ENCODE results near the gene GRK2.
A peak's percentile ranks its signal among the peaks of the same experiment; 100 is the strongest.

Gene GRK2

DNA sequence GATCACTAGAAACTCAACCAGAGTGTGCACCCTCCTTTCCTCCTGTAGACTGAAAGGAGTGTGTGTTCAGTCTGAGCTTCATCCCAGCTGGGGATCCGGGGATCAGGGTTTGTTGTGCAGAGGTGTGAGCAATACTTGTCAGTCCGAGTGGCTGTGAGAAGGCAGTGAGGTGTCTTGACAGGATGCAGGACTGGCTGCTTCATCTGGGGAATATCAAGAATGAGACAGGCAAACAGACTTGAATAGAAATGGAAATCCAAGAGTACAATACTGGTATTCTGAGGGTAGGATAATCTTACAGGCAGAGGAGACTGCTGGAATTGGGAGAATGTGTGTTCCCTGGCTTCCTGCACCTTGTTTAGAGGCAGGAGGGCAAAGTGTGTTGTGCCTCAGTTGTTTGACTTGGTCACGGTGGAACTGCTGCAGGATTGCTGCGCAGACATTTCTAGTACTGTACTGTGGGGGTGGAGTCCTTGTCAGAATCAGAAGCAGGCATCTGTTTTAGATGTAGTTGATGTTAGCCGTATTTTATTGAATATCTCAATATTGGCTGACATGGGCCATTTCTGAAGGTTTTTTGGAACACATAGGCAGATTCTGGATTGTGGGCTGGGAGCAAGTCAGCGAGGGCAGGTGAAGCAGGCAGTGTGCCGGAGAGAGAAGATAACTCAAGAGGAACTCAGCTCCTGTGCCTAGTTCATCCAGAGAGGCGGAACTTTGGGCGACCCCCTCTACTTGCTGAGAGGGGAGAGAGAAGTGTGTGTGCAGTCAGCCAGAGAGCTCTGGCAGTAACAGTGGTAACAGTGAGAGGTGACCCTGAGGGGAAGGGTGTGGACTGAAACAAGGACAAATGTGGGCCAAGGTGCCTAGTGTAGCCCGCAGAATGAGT, 27.1 kb upstream of the GRK2 start:
- TF ChIP-seq, protein P1, sequence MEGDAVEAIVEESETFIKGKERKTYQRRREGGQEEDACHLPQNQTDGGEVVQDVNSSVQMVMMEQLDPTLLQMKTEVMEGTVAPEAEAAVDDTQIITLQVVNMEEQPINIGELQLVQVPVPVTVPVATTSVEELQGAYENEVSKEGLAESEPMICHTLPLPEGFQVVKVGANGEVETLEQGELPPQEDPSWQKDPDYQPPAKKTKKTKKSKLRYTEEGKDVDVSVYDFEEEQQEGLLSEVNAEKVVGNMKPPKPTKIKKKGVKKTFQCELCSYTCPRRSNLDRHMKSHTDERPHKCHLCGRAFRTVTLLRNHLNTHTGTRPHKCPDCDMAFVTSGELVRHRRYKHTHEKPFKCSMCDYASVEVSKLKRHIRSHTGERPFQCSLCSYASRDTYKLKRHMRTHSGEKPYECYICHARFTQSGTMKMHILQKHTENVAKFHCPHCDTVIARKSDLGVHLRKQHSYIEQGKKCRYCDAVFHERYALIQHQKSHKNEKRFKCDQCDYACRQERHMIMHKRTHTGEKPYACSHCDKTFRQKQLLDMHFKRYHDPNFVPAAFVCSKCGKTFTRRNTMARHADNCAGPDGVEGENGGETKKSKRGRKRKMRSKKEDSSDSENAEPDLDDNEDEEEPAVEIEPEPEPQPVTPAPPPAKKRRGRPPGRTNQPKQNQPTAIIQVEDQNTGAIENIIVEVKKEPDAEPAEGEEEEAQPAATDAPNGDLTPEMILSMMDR (IDR thresholded peaks at IDR 0.05; ENCODE audit: extremely low read depth, insufficient read depth, missing control alignments): no peak
- no peak for DNase-seq (ENCODE audit: low spot score)
- in situ Hi-C loops (cut with MboI; ENCODE audit: low pct_unique_long_range_greater_than_20kb, low sequenced_read_pairs, unreplicated experiment): no loop called here

DNA sequence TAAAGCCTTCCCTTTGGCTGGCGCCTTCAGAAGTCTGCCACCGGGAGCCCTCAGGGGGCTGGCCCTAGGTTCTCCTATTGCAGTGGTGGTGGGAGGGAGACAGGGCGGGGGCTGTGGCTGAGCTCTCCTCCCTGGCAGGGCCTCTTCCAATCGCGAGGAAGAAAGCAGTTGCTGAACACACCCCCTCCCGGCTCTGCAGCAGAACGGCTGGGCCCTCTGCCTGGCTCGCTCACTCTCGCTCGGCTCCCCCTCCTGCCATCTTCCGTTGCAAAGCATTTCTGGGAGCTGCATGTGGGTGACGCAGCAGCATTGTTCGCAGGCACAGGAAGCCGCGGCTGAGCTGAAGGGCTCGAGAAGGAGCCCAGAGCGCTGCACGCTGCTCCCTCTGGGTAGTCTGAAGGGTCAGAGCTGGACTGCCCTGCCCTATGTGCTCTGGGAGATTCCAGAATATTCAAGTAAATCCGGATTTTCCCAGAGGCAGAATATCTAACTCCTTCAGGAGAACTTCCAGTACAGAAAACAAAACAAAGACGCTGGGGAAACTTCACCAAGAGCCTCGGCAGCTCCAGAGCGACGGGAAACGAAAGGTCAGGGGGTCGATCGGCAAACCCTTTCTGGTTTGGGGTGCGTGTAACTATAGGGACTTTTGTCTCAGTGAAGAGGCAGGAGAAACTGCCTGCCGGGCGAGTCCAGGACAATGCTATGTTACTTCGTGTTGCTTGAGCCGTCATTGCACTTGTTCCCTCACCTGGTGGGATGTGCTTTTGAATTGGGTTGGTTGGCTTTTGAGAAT, 26.3 kb upstream of the GRK2 start:
- in situ Hi-C loops (cut with MboI; ENCODE audit: low pct_unique_long_range_greater_than_20kb, low sequenced_read_pairs, unreplicated experiment): no loop called here
- DNase-seq (ENCODE audit: low spot score): peak; percentile 88
- TF ChIP-seq, protein P1 (IDR thresholded peaks at IDR 0.05; ENCODE audit: extremely low read depth, insufficient read depth, missing control alignments): no peak

DNA sequence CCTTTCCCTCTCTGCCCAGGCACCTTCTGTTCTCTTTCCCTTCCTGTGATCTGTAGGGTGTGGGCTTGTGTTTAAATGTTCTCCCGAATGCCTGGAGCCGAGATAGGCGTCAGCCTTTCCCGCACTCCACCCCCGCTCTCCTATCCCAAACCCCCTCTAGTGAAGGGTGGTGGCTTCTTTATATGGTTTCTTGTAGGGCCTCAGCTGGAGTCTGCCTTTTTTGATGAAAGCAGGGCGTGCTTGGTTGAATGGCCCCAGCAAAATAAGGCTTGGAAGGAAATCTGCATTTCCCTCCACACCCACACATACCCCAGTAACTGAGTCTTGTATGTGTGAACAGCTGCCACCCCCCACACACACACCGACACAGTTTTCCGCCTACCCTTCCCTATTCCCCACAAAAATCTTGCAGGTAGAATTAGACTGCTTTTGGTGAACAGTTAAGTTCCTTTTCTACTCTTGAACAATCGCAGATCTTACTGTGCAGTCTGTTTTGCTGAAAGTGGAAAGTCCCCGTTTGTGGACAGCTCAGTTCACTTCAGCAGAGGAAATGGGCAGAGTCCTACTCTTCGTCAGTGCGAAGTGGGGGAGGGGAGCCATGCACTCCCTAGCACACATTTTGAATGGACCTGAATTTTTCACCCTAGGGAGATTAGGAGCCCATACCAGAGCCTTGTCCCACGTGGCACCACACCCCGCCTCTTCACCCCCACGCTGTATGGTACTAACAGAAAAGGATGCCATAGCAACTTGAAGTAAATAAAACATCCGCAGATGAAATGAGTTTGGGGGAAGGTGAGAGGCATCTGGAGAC, 25.5 kb upstream of the GRK2 start:
- TF ChIP-seq, protein P1 (IDR thresholded peaks at IDR 0.05; ENCODE audit: extremely low read depth, insufficient read depth, missing control alignments): no peak
- in situ Hi-C loops (cut with MboI; ENCODE audit: low pct_unique_long_range_greater_than_20kb, low sequenced_read_pairs, unreplicated experiment): no loop called here
- peak; percentile 58 for DNase-seq (ENCODE audit: low spot score)

DNA sequence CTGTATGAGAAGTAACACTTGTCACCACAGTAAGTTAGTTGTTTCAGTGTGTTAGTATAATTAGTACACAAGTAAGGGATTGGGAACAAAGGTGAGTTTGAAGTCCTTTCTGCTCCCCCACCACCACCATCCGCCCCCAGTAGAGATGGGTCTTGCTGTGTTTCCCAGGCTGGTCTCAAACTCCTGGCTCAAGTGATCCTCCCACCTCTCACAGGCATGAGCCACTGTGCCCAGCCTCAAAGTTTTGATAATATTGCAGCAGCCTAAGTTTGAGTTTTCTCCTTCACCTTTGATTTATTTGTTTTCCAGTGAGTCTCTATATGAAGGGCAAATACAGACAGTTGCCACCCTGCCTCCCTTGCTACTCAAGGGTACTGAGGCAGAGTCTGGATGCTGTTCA, 23.7 kb upstream of the GRK2 start:
- in situ Hi-C loops (cut with MboI; ENCODE audit: low pct_unique_long_range_greater_than_20kb, low sequenced_read_pairs, unreplicated experiment): no loop called here
- no peak for DNase-seq (ENCODE audit: low spot score)
- TF ChIP-seq, protein P1 (IDR thresholded peaks at IDR 0.05; ENCODE audit: extremely low read depth, insufficient read depth, missing control alignments): no peak

DNA sequence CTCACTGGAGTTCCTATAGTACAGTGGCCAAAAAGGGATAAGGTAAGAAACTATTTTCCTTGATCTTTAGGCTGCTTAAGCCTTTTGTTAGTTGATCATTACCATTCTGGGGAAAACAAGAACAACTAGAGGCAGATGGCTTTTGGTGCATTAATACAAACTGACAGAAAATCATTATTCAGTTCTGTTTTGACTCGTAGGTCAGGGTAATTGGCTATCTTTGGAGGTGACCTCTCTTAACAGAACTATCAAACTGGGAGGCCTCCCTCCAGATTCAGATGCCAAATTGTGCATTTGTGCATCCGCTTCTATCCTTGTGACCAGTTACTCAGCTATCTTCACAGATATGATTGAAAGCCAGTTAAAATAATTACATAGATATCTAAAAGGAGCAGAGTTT, 23.2 kb upstream of the GRK2 start:
- TF ChIP-seq, protein P1 (IDR thresholded peaks at IDR 0.05; ENCODE audit: extremely low read depth, insufficient read depth, missing control alignments): no peak
- in situ Hi-C loops (cut with MboI; ENCODE audit: low pct_unique_long_range_greater_than_20kb, low sequenced_read_pairs, unreplicated experiment): no loop called here
- no peak for DNase-seq (ENCODE audit: low spot score)

DNA sequence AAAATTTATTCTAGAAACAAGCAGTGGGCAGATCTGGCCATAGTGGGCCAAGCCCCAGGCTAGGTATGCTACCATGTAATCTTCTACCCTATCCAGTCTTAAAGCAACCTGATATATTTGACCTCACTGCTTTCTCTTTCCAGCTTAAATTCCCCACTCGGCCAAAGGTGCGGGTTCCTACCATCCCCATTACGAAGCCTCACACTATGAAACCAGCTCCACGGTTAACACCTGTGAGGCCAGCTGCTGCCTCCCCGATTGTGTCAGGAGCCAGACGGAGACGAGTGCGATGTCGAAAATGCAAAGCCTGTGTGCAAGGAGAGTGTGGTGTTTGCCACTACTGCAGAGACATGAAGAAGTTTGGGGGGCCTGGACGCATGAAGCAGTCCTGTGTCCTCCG, 21.2 kb upstream of the GRK2 start:
- no peak for DNase-seq (ENCODE audit: low spot score)
- in situ Hi-C loops (cut with MboI; ENCODE audit: low pct_unique_long_range_greater_than_20kb, low sequenced_read_pairs, unreplicated experiment): no loop called here
- TF ChIP-seq, protein P1 (IDR thresholded peaks at IDR 0.05; ENCODE audit: extremely low read depth, insufficient read depth, missing control alignments): no peak

Data from GM13977 (cell line).